NCI-H1436 (cell line): ENCODE measurements around the gene TAS2R9.
"Not testable (repeated sequence)": the region's sequence is repeated elsewhere in the genome, so short reads cannot be mapped to it uniquely, and the experiment has no call there.

Source experiments
- DNase-seq: peaks from one replicate; lab custom pipeline; 2025; lab: John Stamatoyannopoulos, UW

TAS2R9 gene, protein sequence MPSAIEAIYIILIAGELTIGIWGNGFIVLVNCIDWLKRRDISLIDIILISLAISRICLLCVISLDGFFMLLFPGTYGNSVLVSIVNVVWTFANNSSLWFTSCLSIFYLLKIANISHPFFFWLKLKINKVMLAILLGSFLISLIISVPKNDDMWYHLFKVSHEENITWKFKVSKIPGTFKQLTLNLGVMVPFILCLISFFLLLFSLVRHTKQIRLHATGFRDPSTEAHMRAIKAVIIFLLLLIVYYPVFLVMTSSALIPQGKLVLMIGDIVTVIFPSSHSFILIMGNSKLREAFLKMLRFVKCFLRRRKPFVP

DNA sequence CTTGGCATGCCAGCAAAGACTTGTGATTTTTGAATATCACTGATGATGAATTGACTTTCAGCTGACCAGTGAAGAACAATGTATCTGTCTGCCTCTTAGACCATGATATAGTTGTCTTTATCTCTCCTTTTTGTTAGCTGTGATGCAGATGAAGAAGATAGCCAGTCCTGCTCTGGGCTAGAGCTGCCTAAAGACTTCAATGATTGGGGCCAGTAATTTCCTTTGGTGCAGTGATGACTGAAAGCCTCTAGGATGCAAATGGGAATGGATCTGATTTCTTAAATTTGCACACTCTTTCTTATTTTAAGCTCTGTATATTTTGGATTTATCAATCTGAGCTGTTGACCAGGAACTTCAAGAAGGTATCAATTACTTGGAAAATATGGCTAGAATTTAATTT lies at the start of gene TAS2R9:
TAS2R9 (minus strand) TSS at position 101 of the 400 bp plus-strand sequence; CDS start at position 8, 93 bp downstream.
- DNase-seq: no peak

DNA sequence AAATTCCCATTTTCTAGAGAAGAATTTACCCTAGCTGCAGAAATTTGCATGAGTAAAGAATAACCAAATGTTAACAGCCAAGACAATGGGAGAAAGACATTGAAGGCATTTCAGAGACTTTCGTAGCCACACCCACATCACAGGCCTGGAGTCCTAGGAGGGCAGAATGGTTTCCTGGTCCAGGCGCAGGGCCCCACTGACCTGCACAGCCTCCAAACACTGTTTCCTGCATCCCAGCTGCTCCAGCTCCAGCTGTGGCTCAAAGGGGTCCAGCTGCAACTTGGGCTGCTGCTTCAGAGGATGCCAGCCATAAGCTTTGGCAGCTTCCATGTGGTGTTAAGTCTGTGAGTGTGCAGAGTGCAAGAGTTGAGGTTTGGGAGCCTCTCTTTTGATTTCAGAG lies 45.8 kb upstream of the TAS2R9 start:
- no peak for DNase-seq

- no peak for DNase-seq
Measured at GRCh38 chr12:10853776-10854175, 43.8 kb upstream of the TAS2R9 start.

DNA sequence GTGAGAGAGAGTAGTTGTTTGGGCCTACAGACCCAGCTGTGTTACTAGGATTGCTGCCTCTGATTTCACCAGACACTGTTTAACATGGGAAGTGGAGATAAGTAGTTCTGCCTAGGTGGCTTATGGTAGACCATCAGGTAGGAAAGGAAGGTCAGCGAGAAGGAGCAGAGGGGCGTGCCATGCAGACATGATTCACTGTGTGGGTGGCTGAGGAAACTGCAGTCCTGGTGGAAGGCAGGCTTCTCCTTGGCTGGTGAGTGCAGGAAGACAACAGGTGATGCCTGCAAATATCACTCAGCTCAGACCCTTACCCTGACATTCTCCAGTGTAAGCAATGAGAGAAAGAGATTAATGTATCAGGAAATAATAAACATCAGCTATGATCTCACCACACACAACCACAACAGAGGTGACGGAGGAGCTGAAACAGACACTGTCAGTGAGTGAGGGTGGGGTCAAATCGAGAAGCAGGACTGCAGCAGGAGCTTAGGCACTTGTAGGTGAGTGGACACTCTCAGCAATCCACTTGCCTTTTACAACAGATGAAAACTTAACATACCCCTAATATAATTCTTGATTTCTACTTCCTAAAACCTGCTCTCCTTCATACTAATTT lies 41.4 kb upstream of the TAS2R9 start:
- DNase-seq: no peak

GRCh38 chr12:10849425-10849878 lies 39.5 kb upstream of the TAS2R9 start, which contains the start of gene PRR4:
Gene PRR4 (minus strand): TSS chr12:10849475. CDS start chr12:10849437, 38 bp downstream.
- no peak for DNase-seq

GRCh38 chr12:10847744-10848143 lies 37.8 kb upstream of the TAS2R9 start:
- DNase-seq: no peak

- DNase-seq: no peak
Measured at GRCh38 chr12:10842862-10843261, 32.9 kb upstream of the TAS2R9 start.

GRCh38 chr12:10838461-10838860 lies 28.5 kb upstream of the TAS2R9 start:
- no peak for DNase-seq

DNA sequence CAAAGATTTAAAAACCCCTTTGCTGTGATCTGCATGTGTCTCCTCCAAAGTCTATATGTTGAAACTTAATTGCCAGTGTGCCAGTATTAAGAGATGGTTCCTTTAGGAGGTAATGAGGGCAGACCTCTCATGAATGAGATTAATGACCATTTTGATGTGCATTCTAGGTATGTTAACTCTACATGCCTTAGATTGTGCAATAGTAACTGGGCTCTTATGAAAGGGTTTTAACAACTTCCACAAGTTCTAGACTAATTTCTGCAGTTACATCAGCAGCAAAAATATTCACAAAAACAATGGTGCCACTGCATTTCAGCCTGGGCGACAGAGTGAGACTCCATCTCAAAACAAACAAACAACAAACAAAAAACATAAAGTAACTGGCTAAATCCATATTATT lies 20.0 kb upstream of the TAS2R9 start:
- no peak for DNase-seq

DNA sequence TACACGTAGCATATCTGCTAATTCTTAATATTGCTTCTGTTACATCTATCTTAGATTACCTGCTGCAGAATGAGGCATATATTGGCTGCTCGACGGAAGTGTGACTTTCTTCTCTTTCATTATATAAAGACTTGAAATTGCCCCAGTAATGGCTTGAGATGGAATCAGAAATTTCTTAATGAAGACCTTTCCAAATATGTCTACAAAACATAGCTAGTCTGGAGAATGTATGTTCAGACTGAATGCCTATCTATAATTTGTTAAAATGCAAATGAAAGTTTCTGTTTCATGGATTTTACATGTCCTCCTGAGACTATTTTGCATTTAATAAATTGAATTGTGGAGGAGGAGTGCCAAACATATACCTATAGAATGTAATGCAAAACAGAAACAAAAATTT lies 16.3 kb upstream of the TAS2R9 start, which contains the start of gene TAS2R10:
TAS2R10 (minus strand) TSS at position 101 of the 400 bp plus-strand sequence; CDS start at position 12, 89 bp downstream.
- no peak for DNase-seq

DNA sequence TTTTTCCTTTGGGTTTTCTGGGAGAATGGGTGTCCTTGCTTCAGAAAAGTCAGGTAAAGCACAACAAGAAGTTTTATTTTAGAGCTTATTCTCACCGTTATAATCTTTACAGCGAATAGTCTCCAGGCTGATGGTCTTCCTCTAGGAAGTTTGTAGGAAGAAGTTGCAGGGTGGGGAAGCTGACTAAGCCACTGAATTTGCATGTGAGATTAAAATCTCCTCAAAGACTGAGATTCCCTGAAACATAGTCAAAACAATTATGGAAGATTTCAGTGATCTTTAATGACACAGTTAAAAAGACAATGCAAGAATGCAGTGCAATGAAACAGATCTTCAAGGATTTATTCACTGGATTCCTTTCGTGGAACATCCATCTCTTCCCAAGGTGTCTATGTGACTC lies 15.0 kb upstream of the TAS2R9 start:
- DNase-seq: no peak

DNA sequence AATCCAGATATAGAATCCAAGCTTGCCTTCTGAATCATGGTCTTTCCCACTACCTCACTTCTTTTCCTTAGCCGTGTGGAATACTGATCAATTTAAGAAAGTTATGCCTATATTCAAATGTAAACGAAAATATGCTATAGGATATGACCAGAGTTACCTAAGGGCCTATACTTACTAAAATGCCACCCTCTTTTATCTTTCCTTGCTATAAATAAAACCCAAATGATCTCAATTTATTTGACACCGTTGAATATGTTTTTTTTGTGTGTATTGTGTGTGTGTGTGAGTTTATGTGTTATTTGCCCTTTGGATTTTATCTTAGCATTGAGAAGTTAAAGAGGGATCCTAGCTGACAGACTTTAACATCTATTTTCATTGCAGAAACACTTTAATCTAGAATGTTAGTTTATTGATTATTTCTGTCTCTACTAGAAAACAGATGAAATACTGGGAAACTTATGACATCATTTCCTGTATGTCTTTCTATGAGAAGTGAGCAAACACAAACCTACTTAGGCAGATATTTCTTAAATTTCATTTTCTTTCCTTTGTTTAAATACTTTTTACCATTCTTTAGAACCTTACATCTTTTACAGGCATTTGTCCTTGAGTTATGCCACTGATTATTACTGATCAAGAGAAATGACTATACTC lies 2.0 kb upstream of the TAS2R9 start:
- no peak for DNase-seq

DNA sequence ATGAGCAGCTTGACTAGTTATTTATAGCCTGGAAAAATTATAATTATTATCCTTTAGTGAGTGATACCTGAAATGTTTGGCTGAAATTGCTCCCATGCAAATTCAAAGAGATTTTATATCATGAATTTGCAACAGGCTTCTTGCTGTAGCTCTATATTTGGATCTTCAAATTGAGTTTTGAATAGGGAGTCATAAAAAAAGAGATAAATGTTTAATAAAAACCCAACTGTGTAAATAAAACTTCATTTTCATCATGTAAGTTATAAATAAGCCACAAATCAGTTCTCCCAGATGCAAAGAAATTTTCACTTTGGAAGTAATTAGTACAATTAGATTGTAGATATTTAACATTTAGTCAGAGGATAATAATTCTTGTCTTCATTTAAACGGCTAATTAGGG lies 2.8 kb downstream of the TAS2R9 start, which contains the start of gene TAS2R8:
TAS2R8 (minus strand) TSS at position 101 of the 400 bp plus-strand sequence. CDS start 306 bp downstream, outside the sequence.
- DNase-seq: no peak

DNA sequence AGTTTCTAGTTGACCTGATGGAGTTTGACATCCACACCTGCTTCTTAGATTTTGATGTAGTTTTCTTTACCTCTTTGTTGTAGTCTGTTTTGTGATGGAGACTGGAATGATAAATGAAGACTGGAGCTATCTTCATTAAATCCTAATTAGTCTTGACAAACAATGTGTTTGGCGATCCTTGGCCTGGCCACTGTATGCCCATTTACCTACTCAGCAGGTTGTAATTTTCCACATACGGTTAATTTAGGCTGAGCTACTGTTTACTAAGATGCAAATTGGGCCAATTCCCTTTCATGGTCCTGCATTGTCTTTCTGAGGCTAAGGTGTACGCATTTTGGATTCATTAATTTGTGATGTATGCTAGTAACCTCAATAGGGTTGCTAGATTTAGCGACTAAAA lies 7.4 kb downstream of the TAS2R9 start, which contains the start of gene TAS2R7:
TAS2R7 (minus strand) TSS at position 41 of the 400 bp plus-strand sequence. CDS start 57 bp downstream, outside the sequence.
- DNase-seq: no peak

GRCh38 chr12:10801741-10802140 lies 8.2 kb downstream of the TAS2R9 start:
- DNase-seq: no peak

GRCh38 chr12:10794222-10794621 lies 15.7 kb downstream of the TAS2R9 start:
- DNase-seq: no peak

DNA sequence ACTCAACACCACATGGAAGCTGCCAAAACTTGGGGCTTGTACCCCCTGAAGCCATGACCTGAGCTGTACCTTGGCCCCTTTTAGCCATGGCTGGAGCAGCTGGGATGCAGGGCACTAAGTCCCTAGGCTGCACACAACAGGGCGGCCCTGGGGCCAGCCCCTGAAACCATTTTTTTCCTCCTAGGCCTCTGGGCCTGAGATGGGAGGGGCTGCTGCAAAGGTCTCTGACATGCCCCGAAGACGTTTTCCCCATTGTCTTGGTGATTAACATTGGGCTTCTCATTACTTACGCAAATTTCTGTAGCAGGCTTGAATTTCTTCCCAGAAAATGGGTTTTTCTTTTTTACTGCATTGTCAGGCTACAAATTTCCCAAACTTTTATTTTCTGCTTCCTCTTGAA lies 18.2 kb downstream of the TAS2R9 start:
- not testable (repeated sequence) for DNase-seq

GRCh38 chr12:10783252-10783651 lies 26.7 kb downstream of the TAS2R9 start:
- no peak for DNase-seq

DNA sequence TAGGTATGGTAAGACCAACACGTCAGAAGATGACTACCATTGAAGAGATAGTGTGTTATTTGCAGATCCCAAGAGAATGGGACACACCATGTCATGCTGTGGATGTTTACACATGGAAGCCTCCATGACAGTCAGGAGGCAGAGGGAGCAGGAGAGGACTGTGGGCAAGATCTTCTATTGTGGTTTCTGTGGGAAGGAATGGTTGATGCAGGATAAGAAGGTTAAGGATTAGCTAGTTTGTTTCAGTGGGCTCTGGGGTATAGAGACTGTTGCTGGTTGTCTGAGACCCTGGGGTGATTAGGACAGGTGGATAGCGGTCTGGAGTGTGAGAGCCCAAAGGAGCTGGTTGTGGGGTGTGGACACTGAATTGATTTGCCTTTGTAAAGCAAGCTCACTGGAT lies 30.9 kb downstream of the TAS2R9 start:
- no peak for DNase-seq

DNA sequence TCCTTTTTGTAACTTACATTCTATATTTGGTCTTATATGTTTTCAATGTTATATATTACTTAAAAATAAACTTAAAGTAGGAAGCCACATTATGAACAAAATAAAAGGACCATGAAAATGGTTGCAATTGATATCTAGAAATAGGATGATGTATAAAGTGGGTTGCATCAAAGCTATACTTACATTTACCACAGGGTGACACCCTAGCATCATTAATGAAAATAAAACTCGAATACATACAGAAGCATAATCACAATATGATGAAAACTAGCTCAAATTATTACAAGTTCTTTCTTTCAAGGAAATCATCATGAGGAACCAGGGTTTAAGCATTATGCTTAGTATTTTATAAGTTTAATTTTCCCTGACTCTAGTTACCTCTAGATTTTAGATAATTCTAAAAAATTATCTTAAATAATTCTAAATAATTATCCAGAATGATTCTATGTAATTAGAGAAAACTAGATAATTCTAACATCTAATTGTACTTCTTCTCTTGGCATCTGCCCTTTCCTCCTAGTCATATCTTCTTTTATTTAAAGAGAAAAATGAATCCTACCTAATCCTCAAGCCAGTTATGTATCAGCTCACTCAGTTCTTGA lies 38.7 kb downstream of the TAS2R9 start:
- no peak for DNase-seq

DNA sequence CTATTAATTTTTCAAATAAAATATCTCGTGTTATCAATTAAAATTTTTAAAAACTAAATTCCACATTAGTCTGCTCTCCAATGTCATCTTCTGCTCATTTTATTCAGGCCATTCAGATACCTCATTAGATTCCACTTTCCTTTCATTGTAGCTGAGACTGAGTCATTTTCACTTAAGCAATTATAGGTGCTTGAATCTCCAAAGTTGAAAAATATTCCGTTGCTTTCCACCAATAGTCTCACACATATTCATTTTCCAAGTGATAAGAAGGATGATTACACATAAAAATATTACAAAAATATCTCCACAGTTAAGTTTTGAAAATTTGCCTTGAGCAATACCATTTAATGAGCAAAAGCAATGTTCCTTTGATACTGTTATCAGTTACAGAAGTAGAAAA lies 50.3 kb downstream of the TAS2R9 start:
- DNase-seq: no peak
